Lower lobe of right lung (tissue), 2 donors: ENCODE data around the gene TMEM239. TPM values are rescaled to one million over a fixed set of nuclear protein-coding genes. Genes with fewer than 3 reads are reported as not detected.

Source experiments
- ATAC-seq, 2 donors: fragments of 200-7000 bp; cut with Tn5 transposase; one replicate each; pipeline ENCODE4 v1.9.1; 2020 to 2022; ENCODE audit warnings: mild to moderate bottlenecking in 2 of 2, moderate library complexity in 2 of 2
- DNase-seq: peaks from one replicate; pipeline ENCODE4 v3.0.0-alpha.2; 2020
- H3K27ac ChIP-seq: fragments of 200-600 bp; one replicate; pipeline ENCODE4 v1.8.0; 2022
- H3K27me3 ChIP-seq: fragments of 200-600 bp; one replicate; pipeline ENCODE4 v1.8.0; 2022; ENCODE audit warnings: low read depth
- H3K36me3 ChIP-seq: fragments of 200-600 bp; one replicate; pipeline ENCODE4 v1.8.0; 2022; ENCODE audit warnings: mild to moderate bottlenecking
- H3K4me1 ChIP-seq: fragments of 200-600 bp; one replicate; pipeline ENCODE4 v1.8.0; 2022
- H3K4me3 ChIP-seq: fragments of 200-600 bp; one replicate; pipeline ENCODE4 v1.8.0; 2022; ENCODE audit warnings: mild to moderate bottlenecking
- H3K9me3 ChIP-seq: fragments of 200-600 bp; one replicate; pipeline ENCODE4 v1.8.0; 2022
- intact Hi-C: fragments of 100-400 bp; cut with DNase I; formaldehyde crosslinking; loops from one replicate; pipeline ENCODE4 v1.11.0; 2022
- total RNA-seq: library from RNA; stranded (reverse); fragmentation: NEBNext Ultra II Directional; extraction: Animal tissue kit (Norgen Biotek cat#: 25700); gene quantifications from one replicate; pipeline ENCODE4 v1.2.1, GENCODE V29; 2021
- TF ChIP-seq, protein P1 (sequence below): fragments of 200-600 bp; IDR thresholded peaks from one replicate; pipeline ENCODE4 v1.8.0; 2022; ENCODE audit warnings: antibody characterized with exemption, mild to moderate bottlenecking
- donor health status: DM: no; HTN: yes; CAD: no; lungs with severe emphysema.

The TMEM239 gene
- total RNA-seq, 1 donor from 2014 or later: not detected

- Histone ChIP-seq H3K27ac (no peak overlapping the region), H3K9me3 (no peaks in the 10 kb centered on the region), H3K4me3 (no peak overlapping the region), H3K27me3 (peaks cover 60% of the 10 kb centered on the region), H3K36me3 (no peaks in the 10 kb centered on the region), H3K4me1 (peaks cover 24% of the 10 kb centered on the region)
- no peak for ATAC-seq
- TF ChIP-seq, protein P1, sequence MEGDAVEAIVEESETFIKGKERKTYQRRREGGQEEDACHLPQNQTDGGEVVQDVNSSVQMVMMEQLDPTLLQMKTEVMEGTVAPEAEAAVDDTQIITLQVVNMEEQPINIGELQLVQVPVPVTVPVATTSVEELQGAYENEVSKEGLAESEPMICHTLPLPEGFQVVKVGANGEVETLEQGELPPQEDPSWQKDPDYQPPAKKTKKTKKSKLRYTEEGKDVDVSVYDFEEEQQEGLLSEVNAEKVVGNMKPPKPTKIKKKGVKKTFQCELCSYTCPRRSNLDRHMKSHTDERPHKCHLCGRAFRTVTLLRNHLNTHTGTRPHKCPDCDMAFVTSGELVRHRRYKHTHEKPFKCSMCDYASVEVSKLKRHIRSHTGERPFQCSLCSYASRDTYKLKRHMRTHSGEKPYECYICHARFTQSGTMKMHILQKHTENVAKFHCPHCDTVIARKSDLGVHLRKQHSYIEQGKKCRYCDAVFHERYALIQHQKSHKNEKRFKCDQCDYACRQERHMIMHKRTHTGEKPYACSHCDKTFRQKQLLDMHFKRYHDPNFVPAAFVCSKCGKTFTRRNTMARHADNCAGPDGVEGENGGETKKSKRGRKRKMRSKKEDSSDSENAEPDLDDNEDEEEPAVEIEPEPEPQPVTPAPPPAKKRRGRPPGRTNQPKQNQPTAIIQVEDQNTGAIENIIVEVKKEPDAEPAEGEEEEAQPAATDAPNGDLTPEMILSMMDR: no peak
- intact Hi-C loops: no loop called here
- no peak for DNase-seq
Observed at GRCh38 chr20:2798095-2798805, 17.9 kb upstream of the TMEM239 start.

DNA sequence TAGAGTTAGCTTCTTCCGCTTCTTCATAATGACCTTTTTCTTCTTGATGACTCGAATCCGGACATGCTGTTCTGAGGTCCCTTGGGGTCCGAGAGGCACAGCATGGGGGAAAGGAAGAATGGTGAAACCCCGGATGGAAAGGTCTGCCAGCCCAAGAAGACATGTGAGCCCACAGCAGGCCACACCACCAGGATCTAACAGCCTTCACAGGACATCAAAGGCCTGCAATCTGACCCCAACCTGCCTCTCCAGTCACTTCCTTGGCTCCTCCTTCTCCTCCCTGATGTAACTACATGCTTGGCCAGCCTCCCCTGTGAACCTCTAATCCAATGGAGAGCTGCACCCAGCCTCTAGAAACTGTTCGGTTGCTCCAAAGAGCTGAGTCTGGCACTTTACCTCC lies 17.4 kb upstream of the TMEM239 start:
- Histone ChIP-seq H3K4me1 (peaks cover 24% of the 10 kb centered on the region), H3K27me3 (peaks cover 66% of the 10 kb centered on the region), H3K36me3 (no peaks in the 10 kb centered on the region), H3K9me3 (no peaks in the 10 kb centered on the region), H3K27ac (no peak overlapping the region), H3K4me3 (no peak overlapping the region)
- TF ChIP-seq, protein P1: no peak
- intact Hi-C loops: no loop called here
- DNase-seq: no peak
- ATAC-seq: no peak

DNA sequence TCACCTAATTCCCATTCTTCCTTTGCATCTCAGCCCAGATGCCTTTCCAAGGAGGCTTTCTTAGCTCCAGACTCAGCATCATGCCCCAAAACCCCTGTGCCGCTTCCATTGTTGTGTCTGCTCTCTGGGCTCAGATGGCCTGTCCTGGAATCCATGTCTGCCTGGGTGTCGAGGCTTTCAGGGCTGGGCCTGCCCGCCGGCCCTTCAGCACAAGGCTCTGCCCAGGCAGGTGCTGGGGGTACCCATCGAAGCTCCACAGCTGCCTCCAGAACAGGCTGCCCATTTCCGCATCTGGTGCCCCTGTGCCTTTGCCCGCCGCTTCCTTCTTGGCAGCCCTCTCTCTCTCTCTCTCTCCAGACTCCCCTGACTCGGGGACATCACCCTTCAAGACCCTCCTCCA lies 16.9 kb upstream of the TMEM239 start:
- peaks cover 24% of the 10 kb centered on the region for H3K4me1 ChIP-seq
- H3K27me3 ChIP-seq: peaks cover 69% of the 10 kb centered on the region
- ATAC-seq (no peak), DNase-seq (no peak)
- intact Hi-C loops: no loop called here
- H3K9me3 ChIP-seq: no peaks in the 10 kb centered on the region
- H3K4me3 ChIP-seq: peak overlapping the region; percentile 39
- no peaks in the 10 kb centered on the region for H3K36me3 ChIP-seq
- TF ChIP-seq, protein P1: no peak
- H3K27ac ChIP-seq: no peak overlapping the region

GRCh38 chr20:2799688-2800520 lies 16.3 kb upstream of the TMEM239 start:
- DNase-seq (no peak), ATAC-seq (peak in 1 of 2 donors; percentile 36)
- H3K27ac ChIP-seq: no peak overlapping the region
- H3K4me3 ChIP-seq: peak overlapping the region; percentile 39
- TF ChIP-seq, protein P1: no peak
- no peaks in the 10 kb centered on the region for H3K36me3 ChIP-seq
- H3K27me3 ChIP-seq: peaks cover 75% of the 10 kb centered on the region
- H3K4me1 ChIP-seq: peaks cover 24% of the 10 kb centered on the region
- intact Hi-C loops: no loop called here
- H3K9me3 ChIP-seq: no peaks in the 10 kb centered on the region

DNA sequence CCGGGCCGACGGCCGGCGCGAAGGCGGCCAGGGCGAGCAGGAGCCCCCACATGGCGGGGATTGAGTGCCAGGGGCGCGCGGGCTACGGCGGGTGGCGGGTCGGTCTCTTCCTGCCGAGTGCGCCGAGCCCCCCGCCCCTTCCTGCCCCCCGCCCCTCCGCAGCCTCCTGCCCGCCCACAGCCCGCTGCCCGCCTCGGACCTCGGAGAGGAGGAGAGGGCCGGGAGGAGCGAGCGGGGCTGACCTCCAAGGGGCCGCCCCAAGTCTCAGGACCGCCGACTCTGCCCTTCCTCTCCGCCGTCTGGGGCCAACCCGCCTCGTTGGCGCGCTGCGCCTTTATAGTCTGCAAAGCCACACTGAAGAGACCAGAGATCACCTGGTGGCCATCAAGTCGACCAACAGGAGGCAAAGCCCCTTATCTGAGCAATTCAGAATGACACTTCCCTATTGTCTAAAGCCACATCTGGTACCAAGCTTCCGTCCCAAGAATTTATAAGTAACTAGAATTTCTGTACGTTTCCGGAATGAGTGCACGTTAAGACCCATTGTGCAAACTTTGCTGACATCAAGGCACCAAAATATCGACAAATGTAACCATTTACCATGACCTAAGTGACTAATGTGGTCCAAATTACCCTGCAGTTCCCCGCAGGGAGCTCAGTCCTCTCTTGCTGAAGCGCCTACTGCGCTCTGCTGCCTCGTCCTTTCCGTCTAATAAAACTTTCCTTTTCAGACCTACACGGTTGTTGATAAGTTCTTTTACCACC lies 15.5 kb upstream of the TMEM239 start, which contains the start of gene CPXM1:
TSS of gene CPXM1 (minus strand) at position 107 of the 765 bp plus-strand sequence. CDS start at position 52, 55 bp downstream.
- H3K36me3 ChIP-seq: no peaks in the 10 kb centered on the region
- peaks cover 24% of the 10 kb centered on the region for H3K4me1 ChIP-seq
- intact Hi-C loops: no loop called here
- no peak for DNase-seq
- peak within 1 kb of the TSS; percentile 39 for H3K4me3 ChIP-seq
- peaks cover 83% of the 10 kb centered on the region for H3K27me3 ChIP-seq
- no peak for ATAC-seq
- no peak within 1 kb of the TSS for H3K27ac ChIP-seq
- no peaks in the 10 kb centered on the region for H3K9me3 ChIP-seq
- TF ChIP-seq, protein P1: no peak
